Stimulated activated CD4-positive, alpha-beta T cell treated with anti-CD3 and anti-CD28 coated beads, Interleukin-2, amount 100 ng/mL, for 24 hours (primary cell): Measurements from ENCODE around the gene PDE6A.
"Not testable (repeated sequence)": the region's sequence is repeated elsewhere in the genome, so short reads cannot be mapped to it uniquely, and the experiment has no call there.

Experiments used
- DNase-seq, 2 donors: peaks; one replicate each; pipeline ENCODE4 v3.0.0-alpha.2; 2020

The PDE6A gene

GRCh38 chr5:149951138-149951749 is 6.7 kb upstream of the PDE6A start:
- DNase-seq, result no peak

GRCh38 chr5:149948993-149949392 is 4.4 kb upstream of the PDE6A start:
- DNase-seq, result no peak

- no peak for DNase-seq
These were observed 1.5 kb upstream of the PDE6A start for GRCh38 chr5:149946118-149946517.

- not testable (repeated sequence) for DNase-seq
These were observed 1.2 kb downstream of the PDE6A start for GRCh38 chr5:149943177-149943949.

- DNase-seq, result not testable (repeated sequence)
These were observed 1.8 kb downstream of the PDE6A start for GRCh38 chr5:149942741-149943169.

GRCh38 chr5:149942199-149942598 is 2.4 kb downstream of the PDE6A start:
- DNase-seq, result no peak

- no peak for DNase-seq
These were observed 2.8 kb downstream of the PDE6A start for GRCh38 chr5:149941795-149942194.

- no peak for DNase-seq
These were observed 3.5 kb downstream of the PDE6A start for GRCh38 chr5:149940941-149941644.

GRCh38 chr5:149940077-149940574 is 4.5 kb downstream of the PDE6A start:
- DNase-seq, result no peak

- DNase-seq, result no peak
These were observed 5.0 kb downstream of the PDE6A start for GRCh38 chr5:149939546-149939945.

GRCh38 chr5:149938791-149939358 is 5.7 kb downstream of the PDE6A start:
- no peak for DNase-seq

- no peak for DNase-seq
These were observed 6.3 kb downstream of the PDE6A start for GRCh38 chr5:149938279-149938678.

GRCh38 chr5:149937610-149938009 is 7.0 kb downstream of the PDE6A start:
- no peak for DNase-seq

GRCh38 chr5:149936700-149937091 is 7.9 kb downstream of the PDE6A start:
- no peak for DNase-seq

- DNase-seq, result no peak
These were observed 8.4 kb downstream of the PDE6A start for GRCh38 chr5:149936044-149936699.

GRCh38 chr5:149935431-149935901 is 9.1 kb downstream of the PDE6A start:
- no peak for DNase-seq

GRCh38 chr5:149932445-149933350 is 11.9 kb downstream of the PDE6A start:
- DNase-seq, result no peak

GRCh38 chr5:149931992-149932436 is 12.6 kb downstream of the PDE6A start:
- DNase-seq, result no peak

- DNase-seq, result no peak
These were observed 13.6 kb downstream of the PDE6A start for GRCh38 chr5:149930749-149931574.

GRCh38 chr5:149930043-149930748 is 14.4 kb downstream of the PDE6A start:
- no peak for DNase-seq
